GM19240 (cell line): Measurements from ENCODE around the gene FBXL16.
"Not testable (repeated sequence)": the region's sequence is repeated elsewhere in the genome, so short reads cannot be mapped to it uniquely, and the experiment has no call there.

Source experiments
- DNase-seq: peaks from one replicate; pipeline ENCODE4 v3.0.0; 2011; ENCODE audit warnings: low spot score; ENCODE audit not compliant: insufficient read length

The FBXL16 gene

DNA sequence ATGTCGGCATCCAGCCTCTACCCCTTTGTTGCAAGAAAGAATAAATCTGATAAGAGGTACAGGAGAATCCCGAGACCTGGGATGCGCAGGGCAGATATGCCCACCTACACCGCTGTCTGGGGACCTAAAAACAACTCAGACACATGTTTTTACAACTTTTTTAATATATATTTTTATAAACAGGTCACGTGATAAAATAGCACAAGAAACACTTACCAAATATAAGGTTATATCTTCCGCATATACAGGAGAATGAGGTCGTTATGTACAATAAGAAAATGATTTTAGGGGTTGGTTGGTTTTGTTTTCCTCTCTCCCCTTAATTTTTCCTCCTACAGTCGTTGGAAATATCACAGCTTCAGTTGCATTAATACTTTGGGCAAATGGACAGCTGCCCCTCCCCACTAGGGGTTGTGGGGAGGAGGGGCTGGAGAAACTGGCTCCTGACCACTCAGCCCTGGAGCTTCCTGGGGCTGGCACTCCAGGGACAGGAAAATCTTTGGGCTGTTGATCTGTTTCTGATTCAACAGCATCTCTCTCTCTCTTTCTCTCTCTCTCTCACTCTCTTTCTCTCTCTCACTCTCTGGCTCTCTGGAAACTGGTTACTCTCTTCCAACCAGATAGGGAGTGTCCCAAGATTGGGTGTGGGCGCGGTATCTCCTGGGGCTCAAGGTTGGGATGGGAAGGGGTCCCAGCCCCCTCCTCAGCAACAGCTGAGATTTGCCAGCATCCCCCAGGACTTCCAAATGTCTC lies 13.1 kb downstream of the FBXL16 start:
- no peak for DNase-seq

DNA sequence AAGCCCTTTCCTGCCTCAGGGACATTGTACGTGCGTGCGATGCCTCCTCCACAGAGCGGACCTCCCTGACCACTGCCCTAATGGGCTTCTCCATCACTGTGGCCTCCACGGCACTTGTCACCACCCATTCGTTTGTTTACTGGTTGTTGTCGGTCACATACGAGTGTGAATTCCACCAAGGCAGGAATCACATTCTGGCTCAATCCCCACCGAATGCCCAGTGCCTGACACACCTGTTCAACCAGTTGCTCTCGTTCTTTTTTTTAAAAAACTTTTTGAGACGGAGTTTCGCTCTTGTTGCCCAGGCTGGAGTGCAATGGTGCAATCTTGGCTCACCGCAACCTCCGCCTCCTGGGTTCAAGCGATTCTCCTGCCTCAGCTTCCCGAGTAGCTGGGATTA lies 14.4 kb downstream of the FBXL16 start:
- DNase-seq, result not testable (repeated sequence)

DNA sequence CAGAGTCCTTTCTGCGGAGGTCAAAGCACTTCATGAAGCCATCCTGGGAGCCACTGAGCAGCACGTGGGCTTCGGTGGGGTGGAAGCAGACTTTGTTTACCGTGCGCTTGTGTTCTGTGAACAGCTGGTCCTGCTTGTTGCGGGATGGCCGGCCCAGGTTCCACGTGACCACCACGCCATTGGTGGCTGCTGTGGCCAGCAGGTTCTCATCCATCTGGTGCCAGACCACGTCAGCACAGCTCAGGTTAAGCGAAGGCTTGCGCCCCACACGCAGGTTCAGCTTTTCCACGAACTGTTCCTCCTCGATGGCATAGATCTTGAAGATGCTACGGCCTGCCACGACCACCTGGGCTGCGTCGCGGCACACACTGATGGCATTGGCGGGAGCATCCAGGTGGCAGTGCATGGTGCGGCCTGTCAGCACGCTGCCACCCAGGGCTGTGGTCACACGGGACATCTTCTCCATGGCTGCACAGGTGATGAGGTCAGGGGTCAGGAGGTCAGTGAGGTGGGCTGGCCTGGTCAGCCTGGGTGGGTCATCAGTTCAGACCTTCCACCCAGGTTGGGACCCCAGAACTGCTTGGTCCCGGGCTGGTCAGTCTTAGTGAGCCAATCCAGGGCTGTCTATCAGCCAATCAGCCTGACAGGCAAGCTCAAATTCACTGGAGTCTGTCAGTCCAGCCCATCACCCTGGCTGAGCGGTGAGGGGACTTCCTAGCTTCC lies 16.3 kb downstream of the FBXL16 start:
- no peak for DNase-seq

GRCh38 chr16:687499-687898 lies 18.1 kb downstream of the FBXL16 start:
- no peak for DNase-seq

DNA sequence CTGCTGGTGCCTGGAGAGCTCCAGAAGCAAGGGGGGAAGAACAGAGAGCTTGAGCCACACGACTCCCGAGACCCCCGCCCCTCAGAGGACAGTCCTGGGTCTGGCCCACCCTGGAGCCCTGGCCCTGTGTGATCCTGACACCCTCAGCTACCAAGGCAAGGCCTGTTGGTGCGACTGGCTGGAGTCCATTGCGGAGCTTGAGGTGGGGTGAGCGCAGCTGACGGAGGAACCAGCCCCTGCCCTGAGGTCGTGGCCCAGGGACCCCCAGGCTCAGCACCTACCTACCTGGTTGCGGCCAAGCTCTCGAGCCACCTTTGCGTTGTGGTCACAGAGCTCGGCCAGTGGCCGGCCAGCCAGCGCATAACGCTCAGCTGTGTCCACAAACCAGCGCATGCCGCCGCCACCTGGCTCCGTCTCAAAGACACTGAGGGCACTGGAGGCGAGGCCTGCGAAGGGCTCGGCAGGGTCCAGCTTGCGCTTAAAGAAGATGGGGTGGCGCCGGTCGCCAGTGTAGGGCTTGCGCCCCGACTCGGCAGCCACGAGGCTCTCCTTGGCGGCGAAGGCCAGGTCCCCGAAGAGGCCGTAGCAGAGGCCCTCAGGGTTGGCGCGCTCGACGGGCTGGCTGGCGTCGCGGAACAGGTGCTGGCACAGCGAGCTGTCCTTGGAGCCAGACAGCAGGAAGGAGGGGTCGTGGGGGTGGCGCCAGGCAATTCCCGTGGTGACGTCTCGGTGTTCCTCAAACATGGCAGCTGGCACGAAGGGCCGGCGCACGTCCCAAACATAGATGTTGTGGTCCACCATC lies 18.9 kb downstream of the FBXL16 start:
- DNase-seq, result no peak

- DNase-seq, result no peak
These were observed 19.6 kb downstream of the FBXL16 start for GRCh38 chr16:685967-686366.

GRCh38 chr16:684961-685696 lies 20.5 kb downstream of the FBXL16 start:
- DNase-seq, result no peak

- DNase-seq, result peak; percentile 99
These were observed 21.4 kb downstream of the FBXL16 start, which contains the start of gene JMJD8 for GRCh38 chr16:684071-684794. TSS of gene JMJD8 (minus strand) at chr16:684334. CDS start at chr16:684319, 15 bp downstream.

- DNase-seq, result no peak
These were observed 22.1 kb downstream of the FBXL16 start for GRCh38 chr16:683396-684070.

DNA sequence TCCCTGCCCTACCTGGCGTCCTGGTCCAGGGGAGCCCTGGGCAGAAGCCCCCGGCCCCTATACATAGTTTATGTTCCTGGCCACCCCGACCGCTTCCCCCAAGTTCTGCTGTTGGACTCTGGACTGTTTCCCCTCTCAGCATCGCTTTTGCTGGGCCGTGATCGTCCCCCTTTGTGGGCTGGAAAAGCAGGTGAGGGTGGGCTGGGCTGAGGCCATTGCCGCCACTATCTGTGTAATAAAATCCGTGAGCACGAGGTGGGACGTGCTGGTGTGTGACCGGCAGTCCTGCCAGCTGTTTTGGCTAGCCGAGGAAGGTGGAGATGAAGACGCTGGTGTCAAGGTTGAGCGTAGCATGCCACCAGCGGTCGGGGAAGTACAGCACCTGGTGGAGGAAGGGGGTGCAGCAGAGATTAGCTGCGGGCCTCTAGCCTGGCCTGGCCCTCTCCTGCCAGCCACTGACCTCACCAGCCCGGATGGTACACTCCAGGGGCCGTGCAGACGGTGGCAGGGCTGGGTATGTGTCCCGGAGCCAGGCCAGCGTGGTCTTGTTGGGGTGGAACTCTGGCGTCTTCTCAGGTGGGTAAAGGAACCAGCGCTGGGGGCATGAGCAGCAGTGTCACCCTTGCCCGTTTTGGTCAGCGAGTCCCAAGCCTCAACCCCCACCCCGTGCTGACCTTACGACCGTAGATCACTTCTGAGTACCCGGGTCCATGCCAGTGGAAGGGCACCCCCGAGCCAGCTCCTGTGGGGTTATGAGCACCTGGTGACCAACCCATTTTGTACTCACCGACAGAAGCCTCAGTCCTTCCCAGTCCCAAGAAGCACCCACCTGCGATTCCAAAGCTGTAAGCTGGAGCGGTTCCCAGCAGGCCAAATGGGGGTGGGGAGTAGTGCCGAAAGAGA lies 22.9 kb downstream of the FBXL16 start:
- DNase-seq, result no peak

- DNase-seq, result no peak
These were observed 23.7 kb downstream of the FBXL16 start for GRCh38 chr16:681746-682427.

- no peak for DNase-seq
These were observed 24.4 kb downstream of the FBXL16 start for GRCh38 chr16:680967-681745.

DNA sequence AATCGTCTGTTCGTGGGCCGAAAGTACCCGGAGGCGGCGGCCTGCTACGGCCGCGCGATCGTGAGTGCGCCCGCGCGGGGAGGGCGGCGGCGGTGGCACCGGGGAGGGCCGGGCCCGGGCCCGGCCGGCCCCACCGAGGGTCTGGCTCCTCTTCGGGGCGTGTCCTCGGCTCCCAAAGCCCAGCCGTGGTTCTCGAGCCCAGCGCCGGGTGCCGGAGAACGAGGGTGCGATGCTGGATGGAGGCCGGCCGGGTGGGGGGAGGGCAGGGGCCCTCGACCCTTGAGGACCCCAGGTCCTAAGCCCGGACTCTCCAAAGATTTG lies 25.0 kb downstream of the FBXL16 start:
- DNase-seq, result no peak

GRCh38 chr16:679814-680624 lies 25.6 kb downstream of the FBXL16 start, which contains the start of gene STUB1:
TSS of gene STUB1 (plus strand) at chr16:680410. CDS start at chr16:680526, 116 bp downstream.
- DNase-seq, result peak; percentile 67

GRCh38 chr16:678858-679813 lies 26.5 kb downstream of the FBXL16 start:
- DNase-seq, result no peak
